K562 (cell line): Measurements from ENCODE around the gene SDHAF1. TPM values are rescaled to one million over a fixed set of nuclear protein-coding genes. Genes with fewer than 3 reads are reported as not detected.

ENCODE experiments used
- ATAC-seq: fragments of 200-7000 bp; cut with Tn5 transposase; 3 replicates; pipeline ENCODE4 v1.9.1; 2020; ENCODE audit warnings: moderate library complexity
- BruUV-seq: library from RNA; stranded (reverse); fragments of 400-500 nt; replicated peaks from 2 replicates; lab custom pipeline; 2021; lab: Mats Ljungman, UMichigan
- CTCF ChIA-PET: fragments of 300-600 bp; formaldehyde crosslinking; extraction: SDS; loops from one replicate; lab custom pipeline; 2021; ENCODE audit warnings: low intra/inter-chr PET ratio; lab: Yijun Ruan, JAX
- POLR2A ChIA-PET: fragments of 300-600, 350-650 bp; sonication (Branson Sonifier 250); formaldehyde crosslinking; extraction: SDS; loops from one replicate; lab custom pipeline; 2021; ENCODE audit warnings: antibody characterized with exemption, inconsistent platforms; lab: Yijun Ruan, JAX
- DNase-seq, 4 experiments: peaks; one replicate each; pipeline versions ENCODE4 v3.0.0 to v3.0.0-alpha.2; 2011 to 2018; ENCODE audit warnings: low spot score in 3 of 4, mixed read lengths in 3 of 4; ENCODE audit errors: extremely low read depth in 1 of 4
- FAIRE-seq: peaks from 2 replicates; lab custom pipeline; 2011; peaks lifted over from hg19 to GRCh38; lab: Jason Lieb, UNC
- H2AFZ ChIP-seq: 2 replicates; pipeline ENCODE4 v1.6.0; 2011; ENCODE audit warnings: low read depth, low read length, control low read depth, inconsistent platforms
- H3K27ac ChIP-seq: fragments of 200-600 bp; 3 replicates; pipeline ENCODE4 v1.8.0; 2011; ENCODE audit warnings: low read depth, mild to moderate bottlenecking, control low read depth, inconsistent platforms, low read length, moderate library complexity, mixed read lengths; ENCODE audit errors: extremely low read depth
- H3K27me3 ChIP-seq, 2 experiments: fragments of 300-600 bp in 1 of 2; 2 replicates in 1 of 2; 3 replicates in 1 of 2; pipeline versions ENCODE4 v1.6.0 to v1.8.0; 2011; ENCODE audit warnings: inconsistent platforms in 2 of 2, low read length in 2 of 2, mild to moderate bottlenecking in 1 of 2, mixed read lengths in 1 of 2, moderate library complexity in 1 of 2; ENCODE audit not compliant: control insufficient read depth in 2 of 2, insufficient read depth in 2 of 2
- H3K36me3 ChIP-seq: fragments of 300-600 bp; 3 replicates; pipeline ENCODE4 v1.8.0; 2011; ENCODE audit warnings: mild to moderate bottlenecking, low read length, inconsistent platforms; ENCODE audit not compliant: control insufficient read depth, insufficient read depth
- H3K4me1 ChIP-seq, 2 experiments: fragments of 200-600 bp in 1 of 2; replicated peaks in 1 of 2; 2 replicates in 1 of 2; 3 replicates in 1 of 2; pipeline versions ENCODE4 v1.5.1 to v1.8.0; 2011; ENCODE audit warnings: inconsistent platforms in 2 of 2, low read length in 2 of 2, mild to moderate bottlenecking in 1 of 2, mixed read lengths in 1 of 2, moderate library complexity in 1 of 2; ENCODE audit not compliant: control insufficient read depth in 2 of 2, insufficient read depth in 2 of 2
- H3K4me2 ChIP-seq: 2 replicates; pipeline ENCODE4 v1.6.1; 2011; ENCODE audit warnings: low read length, control low read depth, inconsistent platforms, mixed read lengths; ENCODE audit not compliant: insufficient read depth
- H3K4me3 ChIP-seq: fragments of 200-600 bp; sonication (generic), shearing (Covaris generic); 2 replicates; pipeline ENCODE4 v1.5.1; 2016; ENCODE audit warnings: control low read depth, inconsistent platforms
- H3K79me2 ChIP-seq: fragments of 200-600 bp; 3 replicates; pipeline ENCODE4 v1.8.0; 2011; ENCODE audit warnings: low read length, inconsistent platforms; ENCODE audit not compliant: control insufficient read depth, insufficient read depth
- H3K9ac ChIP-seq, 2 experiments: 2 replicates each; pipeline versions ENCODE4 v1.6.0 to v1.6.1; 2011; ENCODE audit warnings: low read depth in 2 of 2, low read length in 2 of 2, control low read depth in 1 of 2, inconsistent platforms in 1 of 2, mild to moderate bottlenecking in 1 of 2, mixed read lengths in 1 of 2; ENCODE audit not compliant: insufficient read depth in 1 of 2
- H3K9me1 ChIP-seq: one replicate; pipeline ENCODE4 v1.6.0; 2011; ENCODE audit warnings: inconsistent platforms, mild to moderate bottlenecking, low read length, moderate library complexity; ENCODE audit not compliant: control insufficient read depth, insufficient read depth
- H3K9me3 ChIP-seq: replicated peaks from 2 replicates; pipeline ENCODE4 v1.5.1; 2011; ENCODE audit warnings: low read depth, low read length, inconsistent platforms; ENCODE audit not compliant: control insufficient read depth, insufficient read depth
- H4K20me1 ChIP-seq: replicated peaks from 2 replicates; pipeline ENCODE4 v1.6.1; 2011; ENCODE audit warnings: low read length, inconsistent platforms, mixed read lengths; ENCODE audit not compliant: control insufficient read depth, insufficient read depth
- CCAR2 ChIP-seq: fragments of 200-400 bp; formaldehyde crosslinking; IDR thresholded peaks from 2 replicates; pipeline ENCODE4 v1.6.1; 2017; ENCODE audit warnings: mild to moderate bottlenecking, low read depth, low read length
- CREM ChIP-seq: IDR thresholded peaks from 2 replicates; pipeline ENCODE4 v1.6.1; 2014; ENCODE audit warnings: antibody characterized with exemption, low read depth
- CUX1 ChIP-seq: fragments of 200-800 bp; sonication (Bioruptor generic); IDR thresholded peaks from 2 replicates; pipeline ENCODE4 v1.6.1; 2016; ENCODE audit warnings: missing genetic modification characterization, missing compliant biosample characterization
- GABPB2 ChIP-seq: fragments of 250-450 bp; sonication (Bioruptor Pico); conservative IDR thresholded peaks from 2 replicates; pipeline ENCODE4 v1.5.1; 2021; ENCODE audit warnings: mild to moderate bottlenecking
- NFXL1 ChIP-seq: fragments of 450-650 bp; formaldehyde crosslinking; IDR thresholded peaks from 2 replicates; pipeline ENCODE4 v1.4.0; 2021; ENCODE audit warnings: mild to moderate bottlenecking
- PCBP2 ChIP-seq: fragments of 200-400 bp; formaldehyde crosslinking; IDR thresholded peaks from 2 replicates; pipeline ENCODE4 v1.6.1; 2018; ENCODE audit warnings: low read length, low read depth, mild to moderate bottlenecking, moderate library complexity; ENCODE audit not compliant: poor library complexity, severe bottlenecking
- TCF7L2 ChIP-seq: fragments of 150-350 bp; IDR thresholded peaks from 2 replicates; pipeline ENCODE4 v1.6.1; 2016; ENCODE audit warnings: low read depth, mild to moderate bottlenecking, low read length, moderate library complexity
- ZKSCAN8 ChIP-seq: fragments of 200-800 bp; sonication (Bioruptor generic); IDR thresholded peaks from 2 replicates; pipeline ENCODE4 v1.6.1; 2016; ENCODE audit warnings: missing genetic modification characterization, missing compliant biosample characterization
- ZNF184 ChIP-seq: sonication (generic); formaldehyde crosslinking; IDR thresholded peaks from 2 replicates; pipeline ENCODE4 v1.5.0; 2020; ENCODE audit warnings: missing genetic modification reagents
- ZNF644 ChIP-seq: fragments of 200-800 bp; sonication (Bioruptor generic); IDR thresholded peaks from 2 replicates; pipeline ENCODE4 v1.6.1; 2016; ENCODE audit warnings: low read depth, missing genetic modification characterization, missing compliant biosample characterization
- ZNF77 ChIP-seq: fragments of 250-450 bp; sonication (Bioruptor Pico); IDR thresholded peaks from 2 replicates; pipeline ENCODE4 v1.5.0; 2020
- ZNF780A ChIP-seq: fragments of 250-450 bp; sonication (Bioruptor Pico); IDR thresholded peaks from 2 replicates; pipeline ENCODE4 v1.5.0; 2021; ENCODE audit warnings: mild to moderate bottlenecking
- WGBS: fragments of 100-300 bp; shearing (Covaris generic); methylation state at CpG from one replicate; pipeline ENCODE4 v1.1.6; 2016; ENCODE audit warnings: low coverage, mixed read lengths; ENCODE audit not compliant: insufficient coverage; ENCODE audit errors: missing lambda C conversion rate; 5-methylcytosine and 5-hydroxymethylcytosine counted together
- in situ Hi-C: fragments of 300-500 bp; cut with MboI; formaldehyde crosslinking; loops from 4 replicates; pipeline ENCODE4 v1.15.0; 2018; ENCODE audit warnings: inconsistent platforms, mixed read lengths
- intact Hi-C: fragments of 100-400 bp; cut with micrococcal nuclease; formaldehyde crosslinking; loops from 2 replicates; pipeline ENCODE4 v1.14.2; 2022
- polyA plus RNA-seq, 8 experiments: library from polyadenylated mRNA; depleted of rRNA in 4 of 8; stranded (reverse) in 5 of 8; unstranded in 3 of 8; fragments of >200 nt; fragmentation: Nextera tagmentation in 2 of 8; fragmentation: Illumina TruSeq in 1 of 8; extraction: Ambion mirVana in 2 of 8; extraction: Trizol in 1 of 8; gene quantifications; 2 replicates each; pipeline versions ENCODE4 v1.2.1 to v1.2.3, GENCODE V29; 2011 to 2014; ENCODE audit warnings: inconsistent platforms in 1 of 8, missing spikeins in 1 of 8
- total RNA-seq, 7 experiments: library from RNA; depleted of rRNA in 6 of 7; stranded (reverse); fragments of >200 nt in 6 of 7; fragmentation: Illumina TruSeq in 2 of 7; extraction: Trizol in 2 of 7; gene quantifications; 2 replicates each; pipeline versions ENCODE4 v1.2.1 to v1.2.3, GENCODE V29; 2011 to 2021; ENCODE audit warnings: low replicate concordance in 1 of 7
- TF ChIP-seq, protein P1 (sequence below), 2 experiments: fragments of 450-650 bp in 1 of 2; sonication (generic) in 1 of 2; formaldehyde crosslinking; conservative IDR thresholded peaks; 2 replicates each; pipeline versions ENCODE4 v1.4.0 to v1.8.1; 2020 to 2022; ENCODE audit warnings: mild to moderate bottlenecking in 1 of 2, missing genetic modification reagents in 1 of 2
- TF ChIP-seq, protein P2 (sequence below), 2 experiments: IDR thresholded peaks; 2 replicates each; pipeline ENCODE4 v1.6.1; 2012; ENCODE audit warnings: improper control_type of control experiment in 2 of 2, low read depth in 2 of 2, low read length in 2 of 2, borderline replicate concordance in 1 of 2

SDHAF1 gene
- total and polyA plus RNA-seq, 9 of the 15 experiments (the other 6 are each of a cell fraction or from before 2014, with no cell fraction given) = 0.42 to 55.7 (median 18.8) TPM

- no TSS peak for BruUV-seq
- H2AFZ ChIP-seq = no peak overlapping the region
- no peak for DNase-seq
- no peak overlapping the region for H3K4me3 ChIP-seq
- POLR2A ChIA-PET = no interaction called here
- intact Hi-C loops (no loop called here), in situ Hi-C loops (no loop called here)
- FAIRE-seq = no peak
- no peaks in the 10 kb centered on the region for H3K79me2 ChIP-seq
- CTCF ChIA-PET = no interaction called here
- peaks cover 0 to 12% of the 10 kb centered on the region in 2 experiments; a peak in 2 of 5 replicates for H3K4me1 ChIP-seq
- no peak overlapping the region for H3K9ac ChIP-seq
- H3K9me1 ChIP-seq = no peaks in the 10 kb centered on the region
- H3K36me3 ChIP-seq = no peaks in the 10 kb centered on the region
- 11% methylated on average over 5 of the region's 5 CpGs for WGBS
- no peaks in the 10 kb centered on the region for H4K20me1 ChIP-seq
- H3K27me3 ChIP-seq = peaks cover 13 to 44% of the 10 kb centered on the region in 2 experiments; a peak in 4 of 5 replicates
- peaks cover 3% of the 10 kb centered on the region for H3K9me3 ChIP-seq
- ATAC-seq = no peak
- H3K4me2 ChIP-seq = no peak overlapping the region
- no peak overlapping the region for H3K27ac ChIP-seq
- TF ChIP-seq NFXL1 (CRISPR knock-in tag) (no peak), TCF7L2 (no peak), CREM (no peak), ZNF184 (CRISPR knock-in tag) (no peak), ZNF780A (CRISPR knock-in tag) (no peak), ZNF77 (CRISPR knock-in tag) (no peak), GABPB2 (no peak), CCAR2 (no peak), ZKSCAN8 (CRISPR knock-in tag) (no peak), PCBP2 (no peak), ZNF644 (tag) (no peak), CUX1 (CRISPR knock-in tag) (no peak)
- TF ChIP-seq, protein P1, sequence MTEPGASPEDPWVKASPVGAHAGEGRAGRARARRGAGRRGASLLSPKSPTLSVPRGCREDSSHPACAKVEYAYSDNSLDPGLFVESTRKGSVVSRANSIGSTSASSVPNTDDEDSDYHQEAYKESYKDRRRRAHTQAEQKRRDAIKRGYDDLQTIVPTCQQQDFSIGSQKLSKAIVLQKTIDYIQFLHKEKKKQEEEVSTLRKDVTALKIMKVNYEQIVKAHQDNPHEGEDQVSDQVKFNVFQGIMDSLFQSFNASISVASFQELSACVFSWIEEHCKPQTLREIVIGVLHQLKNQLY (CRISPR knock-in tag; conservative IDR thresholded peaks at IDR 0.05) = no peak
- TF ChIP-seq, protein P2, sequence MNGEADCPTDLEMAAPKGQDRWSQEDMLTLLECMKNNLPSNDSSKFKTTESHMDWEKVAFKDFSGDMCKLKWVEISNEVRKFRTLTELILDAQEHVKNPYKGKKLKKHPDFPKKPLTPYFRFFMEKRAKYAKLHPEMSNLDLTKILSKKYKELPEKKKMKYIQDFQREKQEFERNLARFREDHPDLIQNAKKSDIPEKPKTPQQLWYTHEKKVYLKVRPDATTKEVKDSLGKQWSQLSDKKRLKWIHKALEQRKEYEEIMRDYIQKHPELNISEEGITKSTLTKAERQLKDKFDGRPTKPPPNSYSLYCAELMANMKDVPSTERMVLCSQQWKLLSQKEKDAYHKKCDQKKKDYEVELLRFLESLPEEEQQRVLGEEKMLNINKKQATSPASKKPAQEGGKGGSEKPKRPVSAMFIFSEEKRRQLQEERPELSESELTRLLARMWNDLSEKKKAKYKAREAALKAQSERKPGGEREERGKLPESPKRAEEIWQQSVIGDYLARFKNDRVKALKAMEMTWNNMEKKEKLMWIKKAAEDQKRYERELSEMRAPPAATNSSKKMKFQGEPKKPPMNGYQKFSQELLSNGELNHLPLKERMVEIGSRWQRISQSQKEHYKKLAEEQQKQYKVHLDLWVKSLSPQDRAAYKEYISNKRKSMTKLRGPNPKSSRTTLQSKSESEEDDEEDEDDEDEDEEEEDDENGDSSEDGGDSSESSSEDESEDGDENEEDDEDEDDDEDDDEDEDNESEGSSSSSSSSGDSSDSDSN (IDR thresholded peaks at IDR 0.05; ENCODE audit: borderline replicate concordance in 1 of 2, low read depth in 2 of 2, low read length in 2 of 2) = no peak
Observed at GRCh38 chr19:35986111-35986510, 8.9 kb upstream of the SDHAF1 start.
